ENCODE data around the gene MISP.
"Not testable (repeated sequence)": the region's sequence is repeated elsewhere in the genome, so short reads cannot be mapped to it uniquely, and the experiment has no call there.

Gene MISP

DNA sequence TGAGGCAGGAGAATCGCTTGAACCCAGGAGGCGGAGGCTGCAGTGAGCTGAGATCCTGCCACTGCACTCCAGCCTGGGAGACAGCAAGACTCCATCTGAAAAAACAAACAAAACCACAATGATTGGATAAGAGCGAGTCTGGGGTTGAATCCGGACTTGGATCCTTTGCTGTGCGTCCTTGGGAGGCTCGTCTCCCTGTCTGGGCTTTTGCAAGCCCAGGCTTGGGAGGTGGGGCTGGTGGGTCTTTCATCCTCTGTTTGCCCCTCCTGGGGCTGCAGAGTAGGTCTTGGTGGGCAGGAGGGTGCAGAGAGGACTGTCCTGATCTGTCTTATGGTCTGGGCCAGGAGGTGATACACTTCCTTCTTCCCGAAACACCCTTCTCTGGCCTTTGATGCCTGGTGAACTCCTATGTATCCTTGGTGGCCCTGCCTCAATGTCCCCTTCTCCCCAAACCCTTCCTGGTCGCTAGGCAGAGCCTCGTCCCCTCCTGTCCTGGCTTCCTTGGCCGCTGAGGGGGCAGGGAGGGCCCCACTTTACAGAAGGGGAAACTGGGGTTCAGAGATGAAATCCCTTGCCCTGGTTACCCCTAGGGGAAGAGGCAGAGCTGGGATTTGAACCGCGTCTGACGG lies 25.3 kb upstream of the MISP start:
- Histone ChIP-seq H3K4me1 (ENCODE audit: insufficient read depth, low read length) (no peaks in the 10 kb centered on the region), H3K4me2 (ENCODE audit: insufficient read depth, low read length) (no peak overlapping the region), H3K27ac (ENCODE audit: low read length) (no peak overlapping the region), H3K79me2 (ENCODE audit: insufficient read depth, low read length) (no peaks in the 10 kb centered on the region), H3K27me3 (ENCODE audit: insufficient read depth, low read length, poor library complexity) (no peaks in the 10 kb centered on the region), H2AFZ (ENCODE audit: low read depth, low read length) (no peak overlapping the region), H3K9ac (ENCODE audit: low read depth, low read length) (no peak overlapping the region), H4K20me1 (ENCODE audit: insufficient read depth, low read length) (no peaks in the 10 kb centered on the region), H3K9me3 (ENCODE audit: insufficient read depth, low read length, severe bottlenecking) (no peaks in the 10 kb centered on the region), H3K36me3 (ENCODE audit: insufficient read depth, low read length) (no peaks in the 10 kb centered on the region), H3K4me3 (ENCODE audit: low read depth in 1 of 2, low read length in 2 of 2) (no peak overlapping the region)
- DNase-seq (no peak), ATAC-seq (ENCODE audit: insufficient read depth, low read depth) (no peak)
- no peak for TF ChIP-seq EZH2 (IDR thresholded peaks at IDR 0.05; ENCODE audit: borderline replicate concordance, low read depth, low read length, severe bottlenecking)
- TF ChIP-seq, protein P1, sequence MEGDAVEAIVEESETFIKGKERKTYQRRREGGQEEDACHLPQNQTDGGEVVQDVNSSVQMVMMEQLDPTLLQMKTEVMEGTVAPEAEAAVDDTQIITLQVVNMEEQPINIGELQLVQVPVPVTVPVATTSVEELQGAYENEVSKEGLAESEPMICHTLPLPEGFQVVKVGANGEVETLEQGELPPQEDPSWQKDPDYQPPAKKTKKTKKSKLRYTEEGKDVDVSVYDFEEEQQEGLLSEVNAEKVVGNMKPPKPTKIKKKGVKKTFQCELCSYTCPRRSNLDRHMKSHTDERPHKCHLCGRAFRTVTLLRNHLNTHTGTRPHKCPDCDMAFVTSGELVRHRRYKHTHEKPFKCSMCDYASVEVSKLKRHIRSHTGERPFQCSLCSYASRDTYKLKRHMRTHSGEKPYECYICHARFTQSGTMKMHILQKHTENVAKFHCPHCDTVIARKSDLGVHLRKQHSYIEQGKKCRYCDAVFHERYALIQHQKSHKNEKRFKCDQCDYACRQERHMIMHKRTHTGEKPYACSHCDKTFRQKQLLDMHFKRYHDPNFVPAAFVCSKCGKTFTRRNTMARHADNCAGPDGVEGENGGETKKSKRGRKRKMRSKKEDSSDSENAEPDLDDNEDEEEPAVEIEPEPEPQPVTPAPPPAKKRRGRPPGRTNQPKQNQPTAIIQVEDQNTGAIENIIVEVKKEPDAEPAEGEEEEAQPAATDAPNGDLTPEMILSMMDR (IDR thresholded peaks at IDR 0.05; ENCODE audit: borderline replicate concordance, extremely low read depth, low read length, poor library complexity, severe bottlenecking), result no peak

- no peaks in the 10 kb centered on the region for H3K36me3 ChIP-seq (ENCODE audit: insufficient read depth, low read length)
- H3K27ac ChIP-seq (ENCODE audit: low read length), result no peak overlapping the region
- no peaks in the 10 kb centered on the region for H3K79me2 ChIP-seq (ENCODE audit: insufficient read depth, low read length)
- DNase-seq (no peak), ATAC-seq (ENCODE audit: insufficient read depth, low read depth) (no peak)
- H3K4me3 ChIP-seq (ENCODE audit: low read depth in 1 of 2, low read length in 2 of 2), result no peak overlapping the region
- TF ChIP-seq, protein P1 (IDR thresholded peaks at IDR 0.05; ENCODE audit: borderline replicate concordance, extremely low read depth, low read length, poor library complexity, severe bottlenecking), result no peak
- TF ChIP-seq EZH2 (IDR thresholded peaks at IDR 0.05; ENCODE audit: borderline replicate concordance, low read depth, low read length, severe bottlenecking), result no peak
- no peaks in the 10 kb centered on the region for H3K4me1 ChIP-seq (ENCODE audit: insufficient read depth, low read length)
- no peak overlapping the region for H3K9ac ChIP-seq (ENCODE audit: low read depth, low read length)
- no peaks in the 10 kb centered on the region for H4K20me1 ChIP-seq (ENCODE audit: insufficient read depth, low read length)
- no peak overlapping the region for H3K4me2 ChIP-seq (ENCODE audit: insufficient read depth, low read length)
- no peak overlapping the region for H2AFZ ChIP-seq (ENCODE audit: low read depth, low read length)
- H3K9me3 ChIP-seq (ENCODE audit: insufficient read depth, low read length, severe bottlenecking), result no peaks in the 10 kb centered on the region
- H3K27me3 ChIP-seq (ENCODE audit: insufficient read depth, low read length, poor library complexity), result no peaks in the 10 kb centered on the region
Observed at GRCh38 chr19:726993-727956, 23.6 kb upstream of the MISP start.

DNA sequence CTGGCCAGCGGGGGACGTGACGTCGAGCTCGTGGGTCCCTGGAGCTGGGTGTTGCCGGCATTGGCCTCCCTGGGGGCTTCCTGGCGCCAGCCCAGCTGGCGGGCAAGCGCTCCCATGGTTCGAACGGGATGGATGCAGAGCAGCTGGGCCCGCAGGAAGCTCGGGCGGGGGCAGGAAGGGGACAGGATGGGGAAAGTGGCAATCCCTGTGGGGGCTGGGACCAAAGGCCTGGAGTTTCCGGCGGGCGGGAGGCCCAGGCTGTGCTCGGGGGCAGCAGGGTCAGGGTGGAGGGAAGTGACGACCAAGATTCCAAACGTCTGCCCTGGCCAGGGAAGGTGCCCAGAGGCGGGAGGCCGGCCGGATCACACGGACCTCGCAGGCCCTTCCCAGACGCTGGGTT lies 22.9 kb upstream of the MISP start:
- H3K4me3 ChIP-seq (ENCODE audit: low read depth in 1 of 2, low read length in 2 of 2), result no peak overlapping the region
- H3K4me2 ChIP-seq (ENCODE audit: insufficient read depth, low read length), result no peak overlapping the region
- H4K20me1 ChIP-seq (ENCODE audit: insufficient read depth, low read length), result no peaks in the 10 kb centered on the region
- no peaks in the 10 kb centered on the region for H3K79me2 ChIP-seq (ENCODE audit: insufficient read depth, low read length)
- TF ChIP-seq, protein P1 (IDR thresholded peaks at IDR 0.05; ENCODE audit: borderline replicate concordance, extremely low read depth, low read length, poor library complexity, severe bottlenecking), result no peak
- no peak for TF ChIP-seq EZH2 (IDR thresholded peaks at IDR 0.05; ENCODE audit: borderline replicate concordance, low read depth, low read length, severe bottlenecking)
- DNase-seq, result no peak
- H3K27ac ChIP-seq (ENCODE audit: low read length), result no peak overlapping the region
- H3K9me3 ChIP-seq (ENCODE audit: insufficient read depth, low read length, severe bottlenecking), result no peaks in the 10 kb centered on the region
- H2AFZ ChIP-seq (ENCODE audit: low read depth, low read length), result no peak overlapping the region
- no peak for ATAC-seq (ENCODE audit: insufficient read depth, low read depth)
- no peak overlapping the region for H3K9ac ChIP-seq (ENCODE audit: low read depth, low read length)
- H3K27me3 ChIP-seq (ENCODE audit: insufficient read depth, low read length, poor library complexity), result no peaks in the 10 kb centered on the region
- H3K36me3 ChIP-seq (ENCODE audit: insufficient read depth, low read length), result no peaks in the 10 kb centered on the region
- no peaks in the 10 kb centered on the region for H3K4me1 ChIP-seq (ENCODE audit: insufficient read depth, low read length)

DNA sequence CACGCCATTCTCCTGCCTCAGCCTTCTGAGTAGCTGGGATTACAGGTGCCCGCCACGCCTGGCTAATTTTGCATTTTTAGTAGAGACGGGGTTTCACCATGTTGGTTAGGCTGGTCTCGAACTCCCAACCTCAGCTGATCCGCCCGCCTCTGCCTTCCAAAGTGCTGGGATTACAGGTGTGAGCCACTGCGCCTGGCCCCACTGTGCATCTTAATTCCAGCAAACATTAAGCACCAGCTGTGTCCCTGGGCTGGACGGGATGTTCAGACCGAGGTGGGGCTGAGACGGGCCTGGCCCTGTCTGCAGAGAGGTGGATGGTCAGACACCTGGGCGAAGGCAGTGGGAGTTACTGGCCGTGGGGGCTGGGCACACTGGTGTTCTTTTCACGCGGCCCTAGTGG lies 21.3 kb upstream of the MISP start:
- H3K79me2 ChIP-seq (ENCODE audit: insufficient read depth, low read length); H3K36me3 ChIP-seq (ENCODE audit: insufficient read depth, low read length); ATAC-seq (ENCODE audit: insufficient read depth, low read depth); H3K4me2 ChIP-seq (ENCODE audit: insufficient read depth, low read length); H3K4me1 ChIP-seq (ENCODE audit: insufficient read depth, low read length); H3K4me3 ChIP-seq (ENCODE audit: low read depth in 1 of 2, low read length in 2 of 2); H4K20me1 ChIP-seq (ENCODE audit: insufficient read depth, low read length); H3K9ac ChIP-seq (ENCODE audit: low read depth, low read length); H2AFZ ChIP-seq (ENCODE audit: low read depth, low read length); H3K27ac ChIP-seq (ENCODE audit: low read length); H3K27me3 ChIP-seq (ENCODE audit: insufficient read depth, low read length, poor library complexity); DNase-seq; H3K9me3 ChIP-seq (ENCODE audit: insufficient read depth, low read length, severe bottlenecking): not testable (repeated sequence)

Measured in DND-41 (cell line).